HS-5 (cell line): Measurements from ENCODE around the gene MYO10.

Experiments used
- DNase-seq: peaks from one replicate; pipeline ENCODE4 v3.0.0-alpha.2; 2012; ENCODE audit warnings: low read depth

MYO10 gene

DNA sequence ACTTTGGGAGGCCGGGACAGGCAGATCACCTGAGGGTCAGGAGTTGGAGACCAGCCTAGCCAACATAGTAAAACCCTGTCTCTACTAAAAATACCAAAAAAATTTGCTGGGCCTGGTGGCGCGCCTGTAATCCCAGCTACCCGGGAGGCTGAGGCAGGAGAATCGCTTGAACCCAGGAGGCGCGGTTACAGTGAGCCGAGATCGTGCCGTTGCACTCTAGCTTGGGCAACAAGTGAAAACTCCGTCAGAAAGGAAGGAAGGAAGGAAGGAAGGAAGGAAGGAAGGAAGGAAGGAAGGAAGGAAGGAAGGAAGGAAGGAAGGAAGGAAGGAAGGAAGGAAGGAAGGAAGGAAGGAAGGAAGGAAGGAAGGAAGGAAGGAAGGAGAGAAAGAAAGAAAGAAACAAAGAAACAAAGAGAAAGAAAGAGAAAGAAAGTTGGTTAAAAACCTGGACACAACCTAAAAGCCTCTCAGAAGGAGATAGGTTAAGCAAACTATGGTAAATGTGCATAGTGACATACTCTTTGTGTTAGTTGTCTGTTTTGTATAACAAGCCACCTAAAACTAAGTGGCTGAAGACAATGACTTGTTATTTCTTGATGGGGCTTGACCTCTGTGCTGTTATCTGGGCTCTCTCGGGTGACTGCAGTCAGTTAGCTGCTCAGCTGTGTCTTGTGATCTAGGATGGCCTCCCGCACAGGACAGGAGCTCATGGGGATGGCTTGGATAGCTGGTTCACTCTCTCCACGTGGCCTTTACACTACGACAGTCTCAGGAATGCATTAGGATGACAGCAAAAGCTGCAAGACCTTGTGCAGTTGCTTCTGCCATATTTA is 8.0 kb upstream of the MYO10 start:
- DNase-seq, result no peak

DNA sequence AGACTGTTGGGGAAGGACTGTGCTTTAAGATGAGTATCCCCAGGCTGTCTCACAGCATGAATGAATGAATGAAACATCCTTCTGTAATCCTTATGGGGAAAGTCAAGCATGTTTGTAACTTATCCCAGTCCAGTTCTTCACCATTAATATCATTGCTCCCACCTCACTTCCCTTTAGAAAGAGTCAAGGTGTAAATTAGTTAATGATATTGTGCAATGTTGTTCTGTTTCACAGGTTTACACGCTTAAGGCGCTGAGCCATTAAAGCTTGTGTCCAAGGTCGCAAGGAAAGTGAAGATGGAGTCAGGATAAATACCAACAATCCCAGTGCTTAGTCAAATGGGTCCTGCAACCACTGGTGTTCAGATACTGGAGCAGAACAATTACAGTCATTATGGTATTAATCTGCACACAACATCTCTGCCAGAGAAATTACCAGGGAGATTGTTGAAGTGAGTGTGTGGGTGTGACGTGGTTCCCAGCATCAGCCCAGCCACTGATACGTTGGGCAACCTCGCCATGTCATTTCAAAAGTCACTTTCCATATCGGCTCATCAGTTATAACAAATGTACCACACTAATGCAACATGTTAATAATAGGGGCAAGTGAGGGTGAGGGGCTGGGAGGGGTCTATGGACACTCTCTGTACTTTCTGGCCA is 1.5 kb upstream of the MYO10 start:
- no peak for DNase-seq

DNA sequence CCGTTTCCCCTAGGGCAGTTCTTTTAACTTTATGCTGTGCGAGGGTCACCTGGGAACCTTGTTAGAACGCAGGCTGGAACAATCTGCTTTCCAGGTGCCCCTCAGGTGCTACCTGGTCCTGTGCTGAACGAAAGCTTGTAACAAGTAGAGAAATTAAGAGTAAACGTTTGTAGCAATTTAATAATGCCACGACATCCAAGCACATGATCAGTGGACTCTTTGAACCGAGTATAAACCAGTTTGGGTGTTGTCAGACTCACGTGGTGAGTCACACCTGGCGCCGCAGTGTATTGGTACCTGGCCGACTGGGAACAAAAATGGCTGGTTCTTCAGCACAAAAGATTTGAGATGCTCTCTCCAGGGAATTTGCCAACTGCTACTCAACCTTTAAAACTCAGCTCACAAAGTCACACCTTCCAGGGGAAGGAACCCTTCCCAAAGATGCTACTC is 926 bp upstream of the MYO10 start:
- no peak for DNase-seq

DNA sequence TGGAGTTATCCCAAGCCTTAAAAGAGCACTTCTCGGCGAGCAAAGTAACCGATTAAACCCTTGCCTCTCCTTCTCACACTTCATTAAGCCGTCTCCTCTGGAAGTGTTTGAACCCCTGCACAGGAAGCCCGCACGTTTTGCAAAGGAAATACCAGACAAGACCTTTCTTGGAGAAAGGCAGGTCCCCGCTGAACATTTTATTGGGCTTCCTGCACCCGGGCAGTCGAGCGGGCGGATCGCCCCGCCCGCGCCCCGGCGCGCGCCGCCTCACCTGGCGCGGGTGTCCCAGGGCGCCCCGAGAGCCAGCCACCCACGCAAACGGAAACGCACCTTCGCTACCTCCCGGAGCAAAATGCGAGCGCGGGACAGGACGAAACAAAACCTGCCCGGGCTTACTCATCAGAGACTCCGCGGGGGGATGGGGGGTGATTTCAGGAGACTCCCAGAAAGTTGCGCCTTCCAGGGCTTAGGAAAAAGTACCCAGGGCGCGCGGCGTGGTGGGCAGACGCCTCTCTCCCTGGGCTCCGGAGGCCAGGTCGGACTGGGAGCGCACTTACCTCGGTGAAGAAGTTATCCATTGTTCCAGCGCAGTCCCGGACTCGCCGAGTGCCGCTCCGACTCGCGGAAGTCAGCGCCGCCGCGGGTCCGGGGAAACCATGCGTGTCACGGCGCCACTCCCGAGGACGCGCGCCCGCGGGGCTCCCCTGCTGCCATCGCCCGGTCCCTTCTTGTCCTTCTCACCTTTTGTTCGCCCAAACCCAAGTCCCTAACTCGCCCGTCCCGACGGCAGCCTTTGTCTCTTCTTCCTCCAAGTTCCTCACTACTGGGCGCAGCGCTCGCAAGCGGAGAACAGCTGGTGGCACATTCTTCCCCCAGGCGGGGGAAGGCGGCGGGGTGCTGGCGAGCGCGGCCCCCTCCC is 598 bp downstream of the MYO10 start:
- DNase-seq, result peak; percentile 42

DNA sequence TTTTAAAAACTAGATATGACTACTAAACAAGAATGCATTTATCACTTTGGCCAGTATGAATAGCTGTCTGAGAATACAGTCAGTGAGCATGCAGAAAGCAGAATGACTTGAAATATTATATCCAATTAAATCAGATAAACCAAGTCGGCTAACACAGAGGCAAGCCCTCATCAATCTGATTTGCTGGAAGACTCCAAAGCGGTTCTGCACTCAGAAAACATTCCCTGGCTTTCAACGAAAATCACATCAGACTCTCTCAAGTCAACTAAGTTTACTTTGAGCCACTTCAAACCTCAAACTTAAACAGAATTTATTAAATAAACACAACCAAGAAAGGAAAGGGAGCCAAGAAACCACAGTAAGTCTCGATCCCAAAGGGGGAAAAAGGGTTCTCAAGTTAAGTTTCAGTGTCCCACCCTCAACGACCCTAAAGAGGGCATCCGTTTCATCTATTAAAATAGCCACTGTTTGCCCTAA is 1.4 kb downstream of the MYO10 start:
- peak; percentile 29 for DNase-seq

DNA sequence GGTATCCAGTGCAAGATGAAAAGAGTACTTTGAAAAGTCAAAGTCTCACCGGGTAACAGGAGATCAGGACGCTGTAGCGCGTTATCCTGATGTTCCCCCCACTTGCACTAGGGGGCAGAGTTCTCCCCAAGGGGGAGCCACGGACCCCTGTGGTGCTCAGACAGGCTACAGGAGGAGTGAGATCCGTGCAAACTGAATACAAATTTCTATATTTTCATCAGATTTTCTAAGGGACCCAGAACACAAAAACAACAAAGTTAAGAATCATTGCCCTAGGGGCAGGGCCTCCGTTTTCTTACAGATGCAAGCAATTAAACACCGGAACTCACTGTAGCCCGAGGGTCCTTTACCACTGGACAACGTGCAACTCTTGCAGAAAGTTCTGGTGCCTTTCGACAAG is 2.0 kb downstream of the MYO10 start:
- peak; percentile 61 for DNase-seq

DNA sequence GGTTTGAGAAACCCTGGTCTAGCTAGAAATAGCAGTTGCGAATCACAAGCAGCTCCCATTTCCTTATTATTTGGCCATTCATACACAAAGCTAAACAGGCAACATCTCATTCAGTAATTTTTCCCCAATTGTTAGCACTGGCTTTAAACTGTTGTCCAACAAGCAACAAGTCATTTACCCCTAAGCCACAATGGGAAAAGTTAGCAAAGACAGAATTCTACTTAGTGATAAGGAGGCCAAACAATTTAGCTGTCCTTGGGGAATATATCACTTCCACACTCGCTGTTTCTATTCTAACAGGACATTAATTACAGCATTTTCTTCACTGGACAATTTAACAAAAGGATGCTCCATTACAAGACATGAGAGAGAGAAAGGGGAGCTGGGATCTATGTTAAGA is 2.8 kb downstream of the MYO10 start:
- DNase-seq, result no peak

DNA sequence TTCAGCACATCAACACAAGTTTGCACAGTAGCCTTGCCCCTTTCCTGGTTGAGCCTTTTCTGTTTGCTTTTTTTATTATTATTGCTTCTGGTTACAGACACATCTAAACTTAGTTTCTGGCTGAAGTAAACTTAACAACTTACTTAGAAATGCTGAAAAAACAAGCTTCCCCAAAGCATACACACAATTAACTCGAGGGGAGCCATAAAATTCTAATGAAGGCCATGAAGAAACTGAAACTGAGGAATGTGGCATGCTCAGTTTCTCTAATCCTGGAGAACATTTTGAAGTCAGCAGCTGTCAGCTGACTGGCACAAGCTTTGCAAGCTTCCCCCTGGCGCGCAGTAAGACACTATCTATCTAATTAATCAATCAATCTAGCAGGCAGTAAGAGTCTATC is 3.7 kb downstream of the MYO10 start:
- no peak for DNase-seq

DNA sequence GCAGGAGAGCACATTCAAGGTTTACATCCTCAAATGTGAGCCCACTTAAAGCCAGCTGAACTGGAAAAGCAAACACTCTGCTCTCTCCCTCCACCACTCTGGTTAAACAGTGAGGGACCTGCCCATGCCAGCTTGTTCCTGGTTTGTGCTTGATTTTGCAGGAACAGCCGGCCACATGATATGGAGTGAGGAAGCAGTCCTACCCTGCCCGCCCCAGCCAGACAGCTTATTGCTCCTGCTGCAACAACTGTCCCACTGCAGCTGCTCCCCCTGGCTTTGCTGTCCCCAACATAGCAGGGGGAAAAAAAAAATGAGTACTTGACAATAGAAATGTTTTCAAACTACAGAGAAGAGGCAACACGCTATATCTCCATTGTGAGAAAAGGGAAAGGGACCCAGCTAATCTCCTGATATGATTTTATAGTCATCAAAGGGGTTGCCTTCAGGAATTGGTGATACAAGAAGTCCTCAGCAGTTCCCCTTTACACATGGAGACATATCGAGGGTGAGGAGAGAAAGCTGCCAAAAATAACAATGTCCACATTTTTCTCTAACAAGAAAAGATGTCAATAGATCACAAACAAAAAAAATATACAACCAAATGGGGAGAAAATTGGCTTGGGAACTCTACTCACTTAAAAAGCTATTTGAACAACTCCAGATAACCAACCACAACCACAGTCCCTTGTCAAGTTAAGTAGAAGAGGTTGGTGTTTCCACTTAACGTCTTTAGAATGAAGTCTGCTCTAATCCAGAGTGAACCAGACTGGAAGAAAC is 4.6 kb downstream of the MYO10 start:
- DNase-seq, result no peak

DNA sequence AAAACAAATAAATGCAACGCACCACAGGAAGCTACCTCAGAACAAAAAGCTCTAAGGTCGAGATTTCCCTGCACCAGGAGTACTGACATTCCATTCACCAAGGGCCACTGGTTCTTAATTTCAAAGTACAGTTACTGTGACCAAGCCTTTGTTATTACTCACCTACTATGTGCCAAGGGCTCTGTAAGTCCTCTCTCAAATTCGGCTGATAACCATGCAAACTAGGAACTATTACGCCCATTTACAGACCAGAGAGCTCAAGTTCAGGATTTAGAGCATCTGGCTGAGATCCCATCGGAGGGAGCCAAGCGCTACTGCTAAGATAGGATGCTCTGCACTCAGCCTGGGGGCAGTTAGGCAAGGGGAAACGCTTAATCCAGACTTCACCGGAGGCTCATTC is 5.6 kb downstream of the MYO10 start:
- DNase-seq, result no peak

DNA sequence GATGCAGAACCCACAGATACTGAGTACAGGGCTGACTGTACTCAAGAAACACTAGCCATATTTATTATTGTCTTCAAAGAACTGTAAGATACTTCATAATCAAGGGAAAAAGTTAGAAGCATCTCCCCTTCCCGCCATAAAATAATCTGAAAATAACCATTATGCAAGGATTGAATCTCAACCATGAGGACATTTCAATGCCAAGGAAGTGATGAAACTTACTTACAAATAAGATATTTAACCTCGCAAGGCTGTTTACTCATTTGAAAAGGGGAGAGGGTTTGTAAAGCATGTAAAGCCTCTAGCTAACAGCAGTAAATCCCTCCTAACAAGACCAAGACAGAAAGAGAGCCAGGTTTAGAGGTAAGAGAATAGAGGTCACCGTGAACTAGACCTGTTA is 6.3 kb downstream of the MYO10 start:
- DNase-seq, result no peak

DNA sequence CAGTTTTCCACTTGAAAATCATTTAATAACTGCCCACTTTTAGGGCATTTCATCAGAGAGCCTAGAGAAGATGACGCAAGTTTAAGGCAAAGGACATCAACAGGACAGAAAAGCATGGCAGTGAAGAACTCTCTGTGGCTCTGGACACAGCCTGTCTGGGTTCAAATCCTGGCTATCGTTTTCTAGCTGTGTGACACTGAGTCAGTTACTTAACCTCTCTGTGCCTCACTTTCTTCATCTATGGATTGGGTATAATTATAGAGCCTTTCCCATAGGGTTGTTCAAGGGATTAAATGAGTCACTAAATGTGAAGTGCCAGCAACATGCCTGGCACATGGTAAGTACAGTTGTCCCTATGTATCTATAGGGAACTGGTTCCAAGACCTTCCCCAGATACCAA is 6.7 kb downstream of the MYO10 start:
- DNase-seq, result no peak

DNA sequence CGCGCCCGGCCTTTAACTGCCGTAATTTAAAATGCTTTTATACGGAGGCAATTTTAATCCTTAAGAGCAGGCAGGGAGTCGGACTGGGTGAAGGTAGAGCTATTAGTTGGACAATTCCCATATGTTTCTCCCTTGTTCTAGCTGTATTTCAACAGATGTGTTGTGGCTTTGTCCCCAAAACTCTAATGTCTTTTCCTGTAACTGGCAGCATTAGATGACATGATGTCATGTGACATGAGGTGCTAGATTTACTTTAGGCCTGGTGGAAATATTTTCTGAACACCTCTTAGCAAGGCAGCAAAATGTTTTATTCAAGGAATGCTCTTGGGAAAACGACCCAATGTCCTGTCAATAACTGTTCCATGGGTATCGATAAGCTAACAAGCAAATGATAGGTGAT is 8.5 kb downstream of the MYO10 start:
- no peak for DNase-seq

DNA sequence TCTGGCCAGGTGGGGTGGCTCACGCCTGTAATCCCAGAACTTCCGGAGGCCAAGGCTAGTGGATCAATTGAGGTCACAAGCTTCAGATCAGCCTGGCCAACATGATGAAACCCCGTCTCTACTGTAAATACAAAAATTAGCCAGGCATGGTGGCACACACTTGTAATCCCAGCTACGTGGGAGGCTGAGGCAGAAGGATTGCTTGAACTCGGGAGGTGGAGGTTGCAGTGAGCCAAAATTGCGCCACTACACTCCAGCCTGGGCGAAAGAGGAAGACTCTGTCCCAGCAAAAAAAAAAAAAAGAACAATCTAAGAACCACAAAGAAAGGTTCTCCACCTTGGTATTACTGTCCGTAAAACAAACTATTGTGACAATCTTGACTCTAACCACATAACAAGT is 9.7 kb downstream of the MYO10 start:
- no peak for DNase-seq

DNA sequence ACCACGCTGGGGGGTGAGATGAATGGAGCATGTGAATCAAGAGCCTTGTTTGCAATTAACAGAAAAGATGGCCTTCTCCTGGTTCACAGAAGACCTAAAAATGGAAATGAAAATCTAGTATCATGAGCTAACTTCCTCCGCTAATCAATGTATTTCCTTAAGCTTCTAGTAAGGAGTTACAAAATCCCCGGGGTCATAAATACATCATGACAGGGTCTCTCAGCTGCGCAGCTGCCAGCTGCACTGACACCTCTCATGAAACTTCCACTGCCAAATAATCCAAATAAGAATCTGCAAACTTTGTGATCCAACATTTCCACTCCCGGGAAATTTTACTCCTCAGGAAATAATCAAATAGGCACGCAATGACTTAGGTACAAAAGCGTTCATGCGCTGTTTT is 11.9 kb downstream of the MYO10 start:
- DNase-seq, result no peak

DNA sequence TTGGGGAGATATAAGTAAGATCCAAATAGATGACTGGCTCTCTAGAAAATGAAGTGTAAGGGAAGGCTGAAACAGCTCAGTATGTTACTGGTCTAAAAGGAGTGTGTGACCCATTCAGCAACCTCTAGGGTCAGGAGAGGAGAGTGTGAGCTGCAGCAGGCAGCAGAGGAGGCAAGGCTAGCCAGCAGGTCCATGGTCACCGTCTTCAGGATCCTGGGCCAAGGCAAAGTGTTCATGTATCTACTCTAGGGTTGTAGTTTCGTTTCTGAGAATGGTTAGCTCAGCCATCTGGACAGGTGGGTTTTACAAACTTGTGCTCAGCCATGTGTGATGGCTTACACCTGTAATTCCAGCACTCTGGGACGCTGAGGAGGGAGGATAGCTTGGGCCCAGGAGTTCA is 13.7 kb downstream of the MYO10 start:
- no peak for DNase-seq

DNA sequence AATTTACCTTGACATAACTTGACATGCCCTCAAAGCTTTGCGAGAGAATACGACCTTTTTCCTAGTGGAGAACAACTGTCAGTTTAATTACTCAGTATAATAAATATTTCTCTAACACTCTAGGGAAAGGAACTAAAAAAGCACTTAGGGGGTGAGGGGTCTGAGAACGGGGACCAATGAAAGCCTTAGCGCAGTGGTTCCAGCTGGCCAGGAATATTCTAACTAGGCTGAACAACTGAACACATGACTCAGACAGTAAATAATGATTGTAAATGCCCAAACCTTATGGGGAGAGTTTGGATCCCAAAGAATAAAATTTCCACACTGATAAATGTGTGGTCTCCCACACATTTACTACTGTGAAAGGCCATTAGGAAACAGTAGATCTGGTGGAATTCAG is 14.9 kb downstream of the MYO10 start:
- DNase-seq, result no peak

DNA sequence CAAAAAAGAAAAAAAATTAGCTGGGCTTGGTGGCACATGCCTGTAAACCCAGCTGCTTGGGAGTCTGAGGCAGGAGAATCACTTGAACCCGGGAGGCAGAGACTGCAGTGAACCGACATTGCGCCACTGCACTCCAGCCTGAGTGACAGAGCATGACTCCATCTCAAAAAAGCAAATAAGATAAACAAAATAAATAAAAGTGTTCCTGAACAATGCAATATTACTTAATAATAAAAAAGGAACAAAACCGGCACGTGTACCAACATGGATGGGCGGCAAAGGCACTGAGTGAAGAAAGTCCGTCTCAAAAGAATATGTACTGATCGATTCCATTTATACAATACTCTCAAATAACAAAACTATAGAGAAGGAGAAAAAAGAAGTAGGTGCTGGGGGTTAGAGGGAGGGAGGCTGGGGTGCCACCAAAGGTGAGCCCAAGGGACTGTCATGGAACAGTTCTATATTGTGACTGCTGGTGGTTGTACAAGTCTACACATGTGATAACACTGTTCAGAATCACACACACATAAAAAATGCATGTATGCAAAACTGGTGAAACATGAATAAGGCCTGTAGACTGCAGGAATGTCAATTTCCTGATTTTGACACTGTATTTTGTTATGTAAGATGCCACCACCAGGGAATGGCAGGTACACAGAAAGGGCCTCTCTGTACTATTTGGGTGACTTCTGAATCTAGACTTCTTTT is 15.8 kb downstream of the MYO10 start:
- DNase-seq, result no peak

DNA sequence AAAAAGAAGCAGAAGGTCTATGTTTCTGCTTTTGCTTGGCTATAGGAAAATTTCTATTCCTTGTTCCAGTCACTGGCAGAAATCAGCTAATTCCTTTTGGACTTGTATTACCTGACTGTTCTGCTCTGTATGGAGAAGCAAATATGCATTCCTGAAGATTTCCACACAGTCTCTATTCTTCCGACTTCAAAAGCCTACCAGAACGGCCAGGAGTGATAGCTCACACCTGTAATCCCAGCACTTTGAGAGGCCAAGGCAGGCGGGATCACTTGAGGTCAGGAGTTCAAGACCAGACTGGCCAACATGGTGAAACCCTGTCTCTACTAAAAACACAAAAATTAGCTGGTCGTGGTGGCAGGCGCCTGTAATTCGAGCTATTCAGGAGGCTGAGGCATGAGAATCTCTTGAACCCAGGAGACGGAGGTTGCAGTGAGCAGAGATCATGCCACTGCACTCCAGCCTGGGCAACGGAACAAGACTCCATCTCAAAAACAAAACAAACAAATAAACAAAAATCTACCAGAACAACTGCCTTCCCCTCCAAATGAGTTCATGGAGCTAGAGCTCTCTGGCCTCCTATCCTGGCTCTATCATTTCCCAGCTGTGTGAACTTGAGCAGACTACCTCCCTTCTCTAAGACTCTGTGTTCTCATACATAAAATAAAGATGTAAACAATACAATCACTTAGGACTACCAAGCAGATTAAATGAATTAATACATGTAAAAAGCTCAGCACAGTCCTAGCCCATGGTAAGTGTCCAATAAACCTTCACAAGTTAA is 17.0 kb downstream of the MYO10 start:
- DNase-seq, result no peak

DNA sequence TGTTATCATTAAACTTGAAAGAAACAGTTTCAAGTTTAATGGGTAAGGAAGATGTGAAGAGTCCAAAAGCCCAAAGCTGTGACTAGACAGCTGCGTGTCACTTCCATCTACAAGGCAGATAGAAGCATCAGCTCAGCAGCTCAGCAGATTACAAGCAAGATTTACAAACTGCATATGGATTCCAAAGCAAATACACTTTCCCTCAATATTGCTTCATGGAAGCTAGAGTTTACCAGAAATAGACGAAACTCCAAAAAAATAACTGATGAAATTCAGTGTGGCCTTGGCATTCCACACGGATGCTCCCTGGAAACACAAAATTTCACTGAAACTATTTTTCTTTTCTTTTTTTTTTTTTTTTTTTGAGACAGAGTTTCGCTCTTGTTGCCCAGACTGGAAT is 17.9 kb downstream of the MYO10 start:
- no peak for DNase-seq
